NCI-H2196 (cell line): Measurements from ENCODE around the gene CASP3.
"Not testable (repeated sequence)": the region's sequence is repeated elsewhere in the genome, so short reads cannot be mapped to it uniquely, and the experiment has no call there.

Experiments used
- DNase-seq: peaks from one replicate; lab custom pipeline; 2025; ENCODE audit not compliant: unreplicated experiment; lab: John Stamatoyannopoulos, UW

The CASP3 gene

GRCh38 chr4:184636144-184636543 lies 13.1 kb downstream of the CASP3 start:
- DNase-seq: no peak

DNA sequence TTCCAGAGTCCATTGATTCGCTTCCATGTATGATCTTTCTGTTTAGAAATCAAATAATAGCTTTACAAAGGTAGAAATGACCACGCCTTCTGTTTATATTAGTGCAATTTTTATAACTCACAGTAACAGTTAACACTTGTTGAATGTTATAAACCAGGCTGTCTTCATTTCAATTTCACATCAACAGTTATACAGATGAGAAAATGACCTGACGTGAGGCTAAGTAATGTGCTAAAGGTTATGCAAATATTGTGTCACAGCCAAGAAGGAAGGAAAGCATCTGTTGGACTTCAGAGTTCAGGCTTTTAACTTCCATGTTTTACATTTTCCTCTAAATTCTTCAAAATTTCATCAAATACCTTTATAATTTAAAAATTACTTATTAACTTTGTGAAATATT lies 13.9 kb downstream of the CASP3 start:
- DNase-seq: no peak

DNA sequence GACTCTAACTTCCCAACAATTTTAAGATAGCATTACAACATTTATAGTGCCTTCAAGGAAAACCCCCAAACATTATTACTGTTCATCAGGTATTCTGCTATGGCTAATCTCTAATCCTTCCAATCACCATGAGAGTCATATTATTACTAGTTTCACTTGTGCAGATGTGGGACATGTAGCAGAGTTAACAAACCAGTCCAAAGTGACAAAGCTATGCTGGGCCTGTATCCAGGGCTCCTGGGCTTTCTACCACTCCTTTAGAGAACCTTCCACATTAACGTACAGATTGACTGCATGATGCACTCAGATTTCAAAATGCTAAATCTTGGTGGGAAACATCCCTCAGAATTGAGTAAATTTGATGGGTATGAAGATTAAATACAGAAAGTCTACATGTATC lies 16.4 kb downstream of the CASP3 start:
- no peak for DNase-seq

DNA sequence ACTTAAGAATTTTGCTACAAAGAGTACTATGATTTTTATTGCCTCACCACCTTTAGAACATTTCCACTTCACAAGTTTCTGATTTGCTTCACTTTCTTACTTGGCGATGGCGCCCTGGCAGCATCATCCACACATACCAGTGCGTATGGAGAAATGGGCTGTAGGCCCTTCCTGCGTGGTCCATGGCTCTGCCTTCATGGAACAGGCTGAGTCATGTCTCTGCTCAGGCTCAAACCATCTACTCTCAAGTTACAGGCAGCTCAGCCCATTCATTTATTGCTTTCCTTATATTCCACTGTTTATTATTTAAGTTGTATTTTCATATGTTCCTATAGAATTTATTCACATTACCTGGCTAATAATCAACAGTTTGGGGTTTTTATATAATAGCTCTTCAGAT lies 21.1 kb downstream of the CASP3 start:
- DNase-seq: no peak

GRCh38 chr4:184625783-184626596 lies 23.3 kb downstream of the CASP3 start:
- not testable (repeated sequence) for DNase-seq

GRCh38 chr4:184624972-184625554 lies 24.2 kb downstream of the CASP3 start:
- DNase-seq: no peak

- not testable (repeated sequence) for DNase-seq
These were observed 24.7 kb downstream of the CASP3 start for GRCh38 chr4:184624504-184624903.

DNA sequence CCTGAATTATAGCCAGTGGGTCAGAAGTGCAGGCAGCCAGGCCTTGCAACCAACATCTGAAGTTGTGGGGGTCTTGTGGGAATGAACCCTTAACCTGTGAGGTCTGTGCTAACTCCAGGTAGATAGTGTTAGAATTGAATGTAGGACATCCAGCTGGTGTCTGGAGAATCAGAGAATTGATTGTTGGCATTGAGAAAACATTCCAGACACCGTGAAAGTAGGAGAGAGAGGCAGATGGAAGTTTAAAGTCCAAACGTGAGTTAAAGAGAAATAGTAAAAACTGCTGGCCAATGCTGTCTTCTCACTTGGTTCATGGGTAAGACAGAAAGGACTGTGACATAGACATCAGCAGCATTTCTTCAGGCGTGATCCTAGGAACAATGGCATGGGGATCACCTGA lies 27.7 kb downstream of the CASP3 start:
- no peak for DNase-seq

GRCh38 chr4:184620212-184620867 lies 28.9 kb downstream of the CASP3 start:
- DNase-seq: no peak

DNA sequence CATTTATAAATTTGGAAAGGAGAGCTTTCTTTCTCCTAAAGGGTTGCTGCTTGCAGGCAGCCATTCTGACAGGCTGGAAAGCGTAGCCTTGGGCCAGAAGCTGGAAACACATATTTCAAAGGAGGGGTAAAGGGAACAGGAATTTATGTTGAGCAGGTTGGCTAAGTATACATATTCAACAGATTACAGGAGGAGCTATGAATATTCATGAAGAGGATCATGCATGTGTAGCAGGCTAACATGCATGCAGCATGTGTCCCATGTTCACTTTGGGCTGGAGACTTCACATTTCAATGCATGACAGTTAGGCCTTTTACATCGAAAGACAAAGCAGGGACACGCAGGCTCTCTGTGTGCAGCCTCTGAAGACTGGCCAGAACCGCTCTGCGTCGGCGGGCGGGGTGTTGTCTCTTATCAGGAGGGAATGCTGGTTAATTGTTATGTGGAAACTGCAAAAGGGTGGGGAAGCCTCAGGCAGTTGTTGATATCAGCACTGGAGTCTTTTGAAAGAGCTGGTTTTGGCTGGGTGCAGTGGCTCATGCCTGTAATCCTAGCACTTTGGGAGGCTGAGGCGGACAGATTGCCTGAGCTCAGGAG lies 31.5 kb downstream of the CASP3 start:
- DNase-seq: no peak

GRCh38 chr4:184616633-184617551 lies 32.4 kb downstream of the CASP3 start:
- no peak for DNase-seq

- not testable (repeated sequence) for DNase-seq
These were observed 33.1 kb downstream of the CASP3 start for GRCh38 chr4:184616168-184616567.

DNA sequence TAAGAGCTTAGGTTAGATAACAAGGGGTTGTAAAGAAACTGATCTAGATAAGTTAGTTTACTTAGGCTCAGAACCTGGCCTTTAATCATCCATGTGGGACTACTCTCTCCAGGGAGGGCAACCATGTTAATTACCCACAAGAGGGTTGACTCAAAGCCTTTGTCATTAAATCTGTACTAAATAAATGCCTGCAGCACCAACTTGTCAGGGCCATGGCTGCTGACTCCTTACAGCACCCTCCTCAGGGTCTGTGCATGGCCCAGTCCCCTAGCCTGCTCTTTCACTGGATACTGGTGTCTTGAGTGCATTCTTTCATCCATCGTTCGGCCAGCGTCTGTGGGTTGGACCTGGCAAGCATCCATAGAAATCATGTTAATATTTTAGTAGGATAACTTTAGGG lies 34.7 kb downstream of the CASP3 start:
- no peak for DNase-seq

DNA sequence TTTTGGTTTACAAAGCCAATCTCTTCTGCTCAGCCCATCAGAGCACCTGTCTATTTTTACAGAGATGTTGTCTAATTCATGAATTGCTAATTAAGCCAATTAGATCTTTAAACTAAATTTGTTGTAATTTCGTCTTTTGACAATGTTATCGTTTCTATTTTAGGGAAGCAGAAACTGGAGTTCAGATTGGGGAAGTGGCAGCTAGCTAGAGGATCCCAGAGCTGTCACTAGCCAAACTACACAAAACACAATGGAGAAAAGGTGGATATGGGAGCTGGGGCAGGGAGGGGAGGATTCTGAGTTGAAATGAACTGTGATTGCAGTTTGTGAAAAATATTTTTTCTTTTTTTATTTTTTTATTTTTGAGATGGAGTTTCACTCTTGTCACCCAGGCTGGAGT lies 35.8 kb downstream of the CASP3 start:
- no peak for DNase-seq

DNA sequence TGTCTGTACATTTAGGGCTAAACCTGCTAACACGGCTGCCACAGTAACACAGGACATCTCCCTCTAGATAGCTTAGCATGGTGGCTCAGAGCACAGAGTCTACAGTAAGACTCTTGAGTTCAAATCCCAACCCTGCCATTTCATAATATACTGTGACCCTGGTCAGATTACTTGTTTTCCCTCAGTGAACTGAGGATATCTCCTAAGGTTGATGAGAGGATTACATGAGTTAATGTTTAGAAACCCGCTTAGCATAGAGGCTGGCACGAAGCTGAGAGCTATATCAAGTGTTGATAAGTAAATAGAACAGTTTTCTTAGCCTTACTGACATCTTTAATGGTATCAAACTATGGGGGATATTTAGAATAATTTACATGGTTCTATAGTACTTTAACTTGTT lies 37.2 kb downstream of the CASP3 start:
- DNase-seq: no peak

- not testable (repeated sequence) for DNase-seq
These were observed 41.8 kb downstream of the CASP3 start for GRCh38 chr4:184607429-184607828.

DNA sequence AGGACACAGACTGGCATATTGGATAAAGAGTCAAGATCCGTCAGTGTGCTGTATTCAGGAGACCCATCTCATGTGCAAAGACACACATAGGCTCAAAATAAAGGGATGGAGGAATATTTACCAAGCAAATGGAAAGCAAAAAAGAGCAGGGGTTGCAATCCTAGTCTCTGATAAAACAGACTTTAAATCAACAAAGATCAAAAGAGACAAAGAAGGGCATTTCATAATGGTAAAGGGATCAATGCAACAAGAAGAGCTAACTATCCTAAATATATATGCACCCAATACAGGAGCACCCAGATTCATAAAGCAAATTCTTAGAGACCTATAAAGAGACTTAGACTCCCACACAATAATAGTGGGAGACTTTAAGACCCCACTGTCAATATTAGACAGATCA lies 46.4 kb downstream of the CASP3 start:
- DNase-seq: not testable (repeated sequence)

DNA sequence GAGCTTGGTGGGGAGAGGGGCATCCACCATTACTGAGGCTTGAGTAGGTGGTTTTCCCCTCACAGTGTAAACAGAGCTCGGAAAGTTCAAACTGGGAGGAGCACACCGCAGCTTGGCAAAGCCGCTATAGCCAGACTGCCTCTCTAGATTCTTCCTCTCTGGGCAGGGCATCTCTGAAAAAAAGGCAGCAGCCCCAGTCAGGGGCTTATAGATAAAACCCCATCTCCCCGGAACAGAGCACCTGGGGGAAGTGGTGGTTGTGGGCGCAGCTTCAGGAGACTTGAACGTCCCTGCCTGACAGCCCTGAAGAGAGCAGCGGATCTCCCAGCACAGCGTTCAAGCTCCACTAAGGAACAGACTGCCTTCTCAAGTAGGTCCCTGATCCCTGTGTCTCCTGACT lies 48.3 kb downstream of the CASP3 start:
- DNase-seq: not testable (repeated sequence)

- DNase-seq: no peak
These were observed 49.6 kb downstream of the CASP3 start for GRCh38 chr4:184599492-184600135.
